Measurements from ENCODE around the gene TNNT1.

TNNT1 gene

GRCh38 chr19:55087542-55087901 lies 61.5 kb downstream of the TNNT1 start:
- DNase-seq: no peak

- DNase-seq: no peak
Observed at GRCh38 chr19:55086730-55087541, 62.1 kb downstream of the TNNT1 start.

- no peak for DNase-seq
Observed at GRCh38 chr19:55085923-55086715, 62.9 kb downstream of the TNNT1 start.

GRCh38 chr19:55084416-55084815 lies 64.6 kb downstream of the TNNT1 start:
- DNase-seq: no peak

DNA sequence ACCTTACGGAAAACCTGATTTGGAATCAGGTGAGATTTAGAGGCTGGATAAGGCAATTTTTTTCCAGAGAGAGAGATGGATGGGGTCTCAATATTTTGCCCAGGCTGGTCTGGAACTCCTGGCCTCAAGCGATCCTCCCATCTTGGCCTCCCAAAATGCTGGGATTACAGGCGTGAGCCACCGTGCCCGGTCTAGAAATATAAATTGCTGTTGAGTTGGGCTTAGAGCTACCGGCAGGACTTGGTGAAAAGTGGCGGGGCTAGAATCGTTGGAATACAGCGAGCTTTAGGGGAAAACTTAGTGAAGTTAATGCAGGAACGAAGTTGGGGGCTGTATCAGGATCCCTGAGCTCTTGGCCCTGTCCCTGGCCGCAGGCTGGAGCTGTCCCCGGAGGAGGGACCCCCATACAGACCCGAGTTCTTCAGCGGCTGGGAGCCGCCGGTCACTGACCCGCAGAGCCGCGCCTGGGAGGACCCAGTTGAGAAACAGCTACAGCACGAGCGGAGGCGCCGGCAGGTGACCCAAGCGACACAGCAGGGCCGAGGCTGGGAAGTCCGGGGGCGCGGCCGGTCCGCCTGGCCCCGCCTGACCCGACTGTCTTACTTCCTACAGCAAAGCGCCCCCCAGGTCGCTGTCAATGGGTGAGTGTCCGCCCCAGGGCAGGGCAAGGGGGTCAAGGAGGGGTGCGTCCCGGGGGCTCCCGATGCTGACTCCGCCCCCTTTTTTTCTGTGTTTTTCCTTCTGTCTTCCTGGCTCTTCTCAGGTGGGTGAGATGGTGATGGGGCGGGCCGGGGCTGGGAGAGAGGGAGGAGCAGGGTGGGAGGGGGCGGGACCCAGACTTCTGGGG lies 65.8 kb downstream of the TNNT1 start:
- DNase-seq: no peak

Measured in NCI-H1092 (cell line).